Spleen (tissue), 11 donors: ENCODE data around the gene GAS6. TPM values are rescaled to one million over a fixed set of nuclear protein-coding genes. Genes with fewer than 3 reads are reported as not detected.

ENCODE experiments used
- DNase-seq: peaks from one replicate; pipeline ENCODE4 v3.0.0-alpha.2; 2020
- H3K27ac ChIP-seq, 8 donors: fragments of 200-600 bp; sonication (generic) in 7 of 8; 1 replicate in 4 of 8; 2 replicates in 4 of 8; pipeline versions ENCODE4 v1.5.0 to v1.8.0; 2016 to 2021; ENCODE audit warnings: inconsistent platforms in 4 of 8, mild to moderate bottlenecking in 4 of 8, moderate library complexity in 1 of 8
- H3K27me3 ChIP-seq, 7 donors: fragments of 200-600 bp; sonication (generic) in 6 of 7; replicated peaks in 1 of 7; 1 replicate in 4 of 7; 2 replicates in 3 of 7; pipeline versions ENCODE4 v1.5.0 to v1.8.0; 2016 to 2021; ENCODE audit warnings: inconsistent platforms in 3 of 7, mild to moderate bottlenecking in 1 of 7
- H3K36me3 ChIP-seq, 6 donors: fragments of 200-600 bp; sonication (generic) in 5 of 6; 1 replicate in 4 of 6; 2 replicates in 2 of 6; pipeline versions ENCODE4 v1.5.0 to v1.8.0; 2016 to 2021; ENCODE audit warnings: inconsistent platforms in 2 of 6
- H3K4me1 ChIP-seq, 6 donors: fragments of 200-600 bp; sonication (generic) in 5 of 6; 1 replicate in 3 of 6; 2 replicates in 3 of 6; pipeline versions ENCODE4 v1.5.0 to v1.8.0; 2016 to 2021; ENCODE audit warnings: inconsistent platforms in 3 of 6
- H3K4me3 ChIP-seq, 8 donors: fragments of 200-600 bp; sonication (generic) in 7 of 8; 1 replicate in 4 of 8; 2 replicates in 4 of 8; pipeline versions ENCODE4 v1.5.0 to v1.8.0; 2016 to 2021; ENCODE audit warnings: inconsistent platforms in 4 of 8, mild to moderate bottlenecking in 4 of 8, moderate library complexity in 2 of 8
- H3K9me3 ChIP-seq, 8 donors: fragments of 200-600 bp; sonication (generic) in 7 of 8; 1 replicate in 4 of 8; 2 replicates in 4 of 8; pipeline versions ENCODE4 v1.5.0 to v1.8.0; 2016 to 2021; ENCODE audit warnings: inconsistent platforms in 4 of 8
- POLR2AphosphoS5 ChIP-seq, 3 donors: sonication (generic); formaldehyde crosslinking; IDR thresholded peaks; one replicate each; pipeline ENCODE4 v1.5.1; 2017; ENCODE audit warnings: antibody characterized with exemption in 3 of 3
- WGBS, 5 donors: extraction: QIAGEN DNeasy Blood & Tissue Kit in 3 of 5; methylation state at CpG; one replicate each; pipeline versions ENCODE4 v1.1.5 to v1.1.7; 2013 to 2018; 5-methylcytosine and 5-hydroxymethylcytosine counted together
- intact Hi-C: fragments of 100-400 bp; cut with DNase I; formaldehyde crosslinking; loops from one replicate; pipeline ENCODE4 v1.15.0; 2023; ENCODE audit warnings: low total_unique reads
- polyA plus RNA-seq, 3 donors: library from polyadenylated mRNA; stranded (reverse); fragments of 200-250 nt; gene quantifications; one replicate each; pipeline ENCODE4 v1.2.1, GENCODE V29; 2013
- total RNA-seq, 7 donors: library from RNA; depleted of rRNA in 3 of 7; stranded (reverse); fragments of >200 nt in 3 of 7; fragmentation: NEBNext Ultra II Directional in 4 of 7; extraction: Animal tissue kit (Norgen Biotek cat#: 25700) in 4 of 7; gene quantifications; one replicate each; pipeline versions ENCODE4 v1.1.0 to v1.2.1, GENCODE V29; 2016 to 2021
- TF ChIP-seq, protein P1 (sequence below), 11 experiments: fragments of 200-600 bp in 7 of 11; fragments of 450-650 bp in 4 of 11; sonication (generic) in 4 of 11; IDR thresholded peaks in 8 of 11; conservative IDR thresholded peaks in 3 of 11; 1 replicate in 7 of 11; 2 replicates in 4 of 11; pipeline versions ENCODE4 v1.4.0 to v1.8.0; 2016 to 2021; ENCODE audit warnings: antibody characterized with exemption in 11 of 11, inconsistent platforms in 4 of 11, mild to moderate bottlenecking in 1 of 11
- donor health status: healthy with polysubstance abuse.
- donor health status: DM: no; HTN: no; CAD: no; lungs with moderate emphysema.
- donor health status: DM: no; HTN: no; CAD: no.
- donor health status: Bipolar disorder and iron deficiency.
- donor health status: healthy.
- donor health status: DM: no; HTN: no; CAD: no.
- donor health status: DM: yes; HTN: yes; CAD: no.

GAS6 gene
- total and polyA plus RNA-seq, 10 donors, result 16.7 to 54.5 (median 35.0) TPM

- Histone ChIP-seq H3K27me3 (peaks cover 0 to 40% (median 0%) of the 10 kb centered on the region in 7 donors), H3K36me3 (peaks cover 0 to 7% (median 0%) of the 10 kb centered on the region in 6 donors), H3K9me3 (no peaks in the 10 kb centered on the region), H3K4me3 (no peak overlapping the region), H3K4me1 (peaks cover 6 to 43% (median 26%) of the 10 kb centered on the region in 6 donors), H3K27ac (no peak overlapping the region)
- peak in 1 of 3 donors; percentile 22 for TF ChIP-seq POLR2AphosphoS5 (IDR thresholded peaks at IDR 0.05)
- TF ChIP-seq, protein P1, sequence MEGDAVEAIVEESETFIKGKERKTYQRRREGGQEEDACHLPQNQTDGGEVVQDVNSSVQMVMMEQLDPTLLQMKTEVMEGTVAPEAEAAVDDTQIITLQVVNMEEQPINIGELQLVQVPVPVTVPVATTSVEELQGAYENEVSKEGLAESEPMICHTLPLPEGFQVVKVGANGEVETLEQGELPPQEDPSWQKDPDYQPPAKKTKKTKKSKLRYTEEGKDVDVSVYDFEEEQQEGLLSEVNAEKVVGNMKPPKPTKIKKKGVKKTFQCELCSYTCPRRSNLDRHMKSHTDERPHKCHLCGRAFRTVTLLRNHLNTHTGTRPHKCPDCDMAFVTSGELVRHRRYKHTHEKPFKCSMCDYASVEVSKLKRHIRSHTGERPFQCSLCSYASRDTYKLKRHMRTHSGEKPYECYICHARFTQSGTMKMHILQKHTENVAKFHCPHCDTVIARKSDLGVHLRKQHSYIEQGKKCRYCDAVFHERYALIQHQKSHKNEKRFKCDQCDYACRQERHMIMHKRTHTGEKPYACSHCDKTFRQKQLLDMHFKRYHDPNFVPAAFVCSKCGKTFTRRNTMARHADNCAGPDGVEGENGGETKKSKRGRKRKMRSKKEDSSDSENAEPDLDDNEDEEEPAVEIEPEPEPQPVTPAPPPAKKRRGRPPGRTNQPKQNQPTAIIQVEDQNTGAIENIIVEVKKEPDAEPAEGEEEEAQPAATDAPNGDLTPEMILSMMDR (IDR thresholded peaks at IDR 0.05 in 8 of 11, conservative IDR thresholded peaks at IDR 0.05 in 3 of 11), result no peak
- intact Hi-C loops, result no loop called here
- 84 to 96% (median 91%) methylated on average over 10 to 13 of the region's 13 CpGs for WGBS, 5 donors
- DNase-seq, result peak; percentile 67
These were observed 18.8 kb downstream of the GAS6 start for GRCh38 chr13:113845055-113845454.

DNA sequence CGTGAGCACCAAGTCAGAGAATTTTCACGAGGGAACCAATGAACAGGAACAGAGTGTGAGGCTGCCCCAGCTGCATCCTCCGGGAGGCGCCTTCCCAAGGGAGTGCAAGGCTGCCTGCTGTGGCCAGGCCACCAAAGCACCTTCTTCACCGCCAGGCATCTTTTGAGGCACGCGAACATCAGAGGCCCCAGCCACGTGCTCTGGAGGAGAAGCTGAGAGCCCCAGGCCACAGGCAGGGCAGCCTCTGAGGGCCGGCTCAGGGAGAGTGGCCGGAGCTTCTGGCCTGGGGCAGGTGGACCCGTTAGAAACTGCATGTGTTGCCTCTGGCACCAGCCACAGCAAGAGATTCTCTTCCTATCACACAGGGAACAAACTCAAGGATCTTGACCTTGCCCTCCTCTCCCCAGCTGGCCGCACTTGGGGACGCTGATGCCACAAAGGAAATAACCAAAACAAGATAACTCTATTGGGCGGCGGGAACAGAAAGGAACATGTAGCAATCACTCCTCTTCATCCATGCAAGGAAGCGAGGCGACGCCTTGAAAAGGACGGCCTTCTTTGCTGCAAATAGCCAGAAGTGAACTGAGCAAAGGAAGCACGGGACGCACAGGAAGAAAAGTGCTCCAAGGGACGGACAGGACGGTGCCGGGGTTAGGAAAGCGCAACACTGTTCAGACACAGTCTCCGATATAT lies 19.9 kb downstream of the GAS6 start:
- intact Hi-C loops, result no loop called here
- DNase-seq, result peak; percentile 59
- TF ChIP-seq, protein P1 (IDR thresholded peaks at IDR 0.05 in 8 of 11, conservative IDR thresholded peaks at IDR 0.05 in 3 of 11), result no peak
- TF ChIP-seq POLR2AphosphoS5 (IDR thresholded peaks at IDR 0.05), result peak in 2 of 3 donors; percentile 21 to 37

DNA sequence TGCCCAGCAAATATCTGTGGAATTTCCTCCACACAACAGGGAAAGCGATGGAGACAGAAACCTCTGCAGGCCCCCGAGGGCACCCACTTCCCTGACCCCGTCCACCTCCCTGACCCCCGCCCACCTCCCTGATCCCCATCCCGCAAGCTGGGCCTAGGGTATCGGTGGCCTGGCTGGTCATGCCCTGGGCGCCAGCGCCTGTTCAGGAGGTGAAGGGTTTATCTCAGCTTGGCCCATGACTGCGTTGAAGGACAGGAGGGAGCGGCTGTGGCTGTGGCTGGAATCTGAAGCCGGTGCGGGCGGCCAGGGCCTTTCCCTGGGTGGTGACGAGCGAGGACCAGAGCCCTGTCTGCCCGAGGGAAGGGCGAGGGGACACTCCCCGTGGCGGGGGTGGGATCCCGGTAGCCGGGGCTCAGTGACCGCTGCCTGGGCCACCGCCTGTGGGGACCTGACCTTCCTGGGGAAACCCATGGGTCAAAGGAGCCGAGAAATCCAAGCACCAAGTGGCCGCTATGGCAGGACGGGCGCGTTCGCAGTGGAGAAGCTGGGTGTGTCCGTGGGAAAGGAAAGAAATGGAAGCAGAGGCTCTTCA lies 20.7 kb downstream of the GAS6 start:
- TF ChIP-seq, protein P1 (IDR thresholded peaks at IDR 0.05 in 8 of 11, conservative IDR thresholded peaks at IDR 0.05 in 3 of 11), result no peak
- no peak for TF ChIP-seq POLR2AphosphoS5 (IDR thresholded peaks at IDR 0.05)
- intact Hi-C loops, result no loop called here
- peaks cover 0 to 7% (median 0%) of the 10 kb centered on the region in 6 donors for H3K36me3 ChIP-seq

More for the DNA sequence above, 19.9 kb downstream of the GAS6 start:
- H3K36me3 ChIP-seq, result peaks cover 0 to 7% (median 0%) of the 10 kb centered on the region in 6 donors
- no peak overlapping the region for H3K4me3 ChIP-seq
- H3K27ac ChIP-seq, result peak overlapping the region in 2 of 8 donors; percentile 23 to 38
- H3K4me1 ChIP-seq, result peaks cover 6 to 43% (median 26%) of the 10 kb centered on the region in 6 donors
- peaks cover 0 to 29% (median 0%) of the 10 kb centered on the region in 7 donors for H3K27me3 ChIP-seq
- 39 to 57% (median 49%) methylated on average over 23 to 26 of the region's 26 CpGs for WGBS, 5 donors
- no peaks in the 10 kb centered on the region for H3K9me3 ChIP-seq

More for the DNA sequence above, 20.7 kb downstream of the GAS6 start:
- Histone ChIP-seq H3K4me1 (peaks cover 6 to 52% (median 26%) of the 10 kb centered on the region in 6 donors), H3K27me3 (peaks cover 0 to 23% (median 0%) of the 10 kb centered on the region in 7 donors), H3K4me3 (no peak overlapping the region), H3K9me3 (no peaks in the 10 kb centered on the region), H3K27ac (peak overlapping the region in 1 of 8 donors; percentile 38)
- 92 to 97% (median 95%) methylated on average over 28 to 30 of the region's 30 CpGs for WGBS, 5 donors
- peak; percentile 69 for DNase-seq
